Left lung (tissue), 10 donors: Measurements from ENCODE around the gene DRD4. TPM values are rescaled to one million over a fixed set of nuclear protein-coding genes. Genes with fewer than 3 reads are reported as not detected.
"Not testable (repeated sequence)": the region's sequence is repeated elsewhere in the genome, so short reads cannot be mapped to it uniquely, and the experiment has no call there.

ENCODE experiments used
- ATAC-seq: fragments of 200-7000 bp; cut with Tn5 transposase; one replicate; pipeline ENCODE4 v1.9.1; 2020; ENCODE audit warnings: moderate library complexity
- DNase-seq, 4 donors: peaks; one replicate each; pipeline ENCODE4 v3.0.0-alpha.2; 2013 to 2020
- H3K27ac ChIP-seq, 2 donors: fragments of 200-600 bp; sonication (generic) in 1 of 2; one replicate each; pipeline versions ENCODE4 v1.5.0 to v1.8.0; 2020 to 2021
- H3K27me3 ChIP-seq, 2 donors: fragments of 200-600 bp; sonication (generic) in 1 of 2; one replicate each; pipeline versions ENCODE4 v1.5.0 to v1.8.0; 2020 to 2021
- H3K36me3 ChIP-seq, 2 donors: fragments of 200-600 bp; sonication (generic) in 1 of 2; one replicate each; pipeline versions ENCODE4 v1.5.0 to v1.8.0; 2020 to 2021
- H3K4me1 ChIP-seq, 2 donors: fragments of 200-600 bp; one replicate each; pipeline ENCODE4 v1.8.0; 2021
- H3K4me3 ChIP-seq, 2 donors: fragments of 200-600 bp; sonication (generic) in 1 of 2; one replicate each; pipeline versions ENCODE4 v1.5.0 to v1.8.0; 2020 to 2021; ENCODE audit warnings: mild to moderate bottlenecking in 1 of 2
- H3K9me3 ChIP-seq, 2 donors: fragments of 200-600 bp; sonication (generic) in 1 of 2; one replicate each; pipeline versions ENCODE4 v1.5.0 to v1.8.0; 2020 to 2021
- intact Hi-C, 2 donors: fragments of 100-400 bp; cut with DNase I; formaldehyde crosslinking; loops; one replicate each; pipeline versions ENCODE4 v1.11.2 to v1.14.2; 2022
- polyA plus RNA-seq, 6 donors: library from polyadenylated mRNA; unstranded; fragments of 120-200 nt; gene quantifications; one replicate each; pipeline ENCODE4 v1.2.1, GENCODE V29; 2013; ENCODE audit not compliant: insufficient read length in 6 of 6
- total RNA-seq, 2 donors: library from RNA; stranded (reverse); fragmentation: NEBNext Ultra II Directional; extraction: Animal tissue kit (Norgen Biotek cat#: 25700); gene quantifications; one replicate each; pipeline ENCODE4 v1.2.1, GENCODE V29; 2021
- TF ChIP-seq, protein P1 (sequence below), 2 donors: fragments of 200-600 bp; sonication (generic) in 1 of 2; IDR thresholded peaks; one replicate each; pipeline versions ENCODE4 v1.5.0 to v1.8.0; 2021; ENCODE audit warnings: antibody characterized with exemption in 2 of 2
- donor health status: DM: no; HTN: yes; CAD: no.
- donor health status: DM: no; HTN: no; CAD: no.

DRD4 gene
- total and polyA plus RNA-seq, 8 donors = 0.29 to 1.0 (median 0.64) TPM

DNA sequence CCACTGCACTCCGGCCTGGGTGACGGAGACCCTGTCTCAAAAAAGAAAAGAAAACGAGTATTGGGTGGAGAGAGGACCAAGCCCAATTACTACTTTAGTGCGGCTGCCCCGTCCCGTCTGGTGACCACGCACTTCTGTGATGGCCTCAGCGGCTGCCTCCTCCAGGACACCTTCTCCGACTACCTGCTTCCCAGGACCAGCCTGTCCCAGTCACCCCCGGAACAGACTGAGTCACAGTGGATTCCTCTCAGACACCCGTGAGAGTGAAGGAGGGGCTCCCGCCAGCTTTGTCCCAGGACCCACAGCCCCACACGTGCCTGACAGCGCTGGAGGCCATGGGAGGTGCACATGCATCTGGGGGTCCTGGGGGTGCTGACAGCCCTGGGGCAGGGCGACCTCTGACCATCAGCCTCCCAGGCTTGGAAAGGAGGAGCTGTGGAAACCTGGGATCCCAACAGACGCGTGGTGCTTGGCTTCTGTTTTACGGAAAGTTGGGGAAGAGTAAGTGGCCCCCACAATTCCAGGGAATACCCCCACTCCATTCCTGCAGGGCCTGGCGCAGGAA, 4.8 kb downstream of the DRD4 start:
- Histone ChIP-seq H3K36me3 (peaks cover 0 to 26% of the 10 kb centered on the region in 2 donors), H3K27me3 (peaks cover 28 to 43% of the 10 kb centered on the region in 2 donors), H3K9me3 (no peaks in the 10 kb centered on the region), H3K27ac (no peak overlapping the region), H3K4me1 (peaks cover 3 to 29% of the 10 kb centered on the region in 2 donors), H3K4me3 (no peak overlapping the region)
- TF ChIP-seq, protein P1, sequence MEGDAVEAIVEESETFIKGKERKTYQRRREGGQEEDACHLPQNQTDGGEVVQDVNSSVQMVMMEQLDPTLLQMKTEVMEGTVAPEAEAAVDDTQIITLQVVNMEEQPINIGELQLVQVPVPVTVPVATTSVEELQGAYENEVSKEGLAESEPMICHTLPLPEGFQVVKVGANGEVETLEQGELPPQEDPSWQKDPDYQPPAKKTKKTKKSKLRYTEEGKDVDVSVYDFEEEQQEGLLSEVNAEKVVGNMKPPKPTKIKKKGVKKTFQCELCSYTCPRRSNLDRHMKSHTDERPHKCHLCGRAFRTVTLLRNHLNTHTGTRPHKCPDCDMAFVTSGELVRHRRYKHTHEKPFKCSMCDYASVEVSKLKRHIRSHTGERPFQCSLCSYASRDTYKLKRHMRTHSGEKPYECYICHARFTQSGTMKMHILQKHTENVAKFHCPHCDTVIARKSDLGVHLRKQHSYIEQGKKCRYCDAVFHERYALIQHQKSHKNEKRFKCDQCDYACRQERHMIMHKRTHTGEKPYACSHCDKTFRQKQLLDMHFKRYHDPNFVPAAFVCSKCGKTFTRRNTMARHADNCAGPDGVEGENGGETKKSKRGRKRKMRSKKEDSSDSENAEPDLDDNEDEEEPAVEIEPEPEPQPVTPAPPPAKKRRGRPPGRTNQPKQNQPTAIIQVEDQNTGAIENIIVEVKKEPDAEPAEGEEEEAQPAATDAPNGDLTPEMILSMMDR (IDR thresholded peaks at IDR 0.05) = no peak
- DNase-seq = no peak
- intact Hi-C loops = no loop called here
- ATAC-seq = no peak

DNA sequence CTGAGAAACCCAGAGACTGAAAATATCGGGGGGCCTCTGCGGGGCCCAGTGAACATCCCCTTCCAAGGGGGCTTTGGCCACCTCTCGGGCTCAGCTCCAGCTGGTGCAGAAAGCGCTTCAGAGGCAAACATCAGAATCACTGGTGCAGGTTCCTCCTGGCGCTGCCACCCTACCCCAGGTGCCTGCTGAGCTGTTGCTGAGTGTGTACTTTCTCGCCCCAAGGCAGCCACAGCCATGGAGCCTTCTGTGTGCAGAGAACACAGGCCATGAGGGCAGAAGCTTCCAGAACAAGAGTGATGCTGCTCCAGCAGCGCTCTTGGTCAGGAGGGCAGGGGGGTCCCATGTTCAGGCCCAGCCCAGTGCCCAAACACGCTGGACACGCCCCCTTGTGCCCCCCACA, 6.3 kb downstream of the DRD4 start:
- TF ChIP-seq, protein P1 (IDR thresholded peaks at IDR 0.05) = no peak
- ATAC-seq (no peak), DNase-seq (peak in 1 of 4 donors; percentile 54)
- H3K4me3 ChIP-seq = no peak overlapping the region
- H3K27ac ChIP-seq = no peak overlapping the region
- intact Hi-C loops = no loop called here
- no peaks in the 10 kb centered on the region for H3K9me3 ChIP-seq
- peaks cover 0 to 22% of the 10 kb centered on the region in 2 donors for H3K4me1 ChIP-seq
- peaks cover 0 to 36% of the 10 kb centered on the region in 2 donors for H3K36me3 ChIP-seq
- H3K27me3 ChIP-seq = peaks cover 13 to 28% of the 10 kb centered on the region in 2 donors

DNA sequence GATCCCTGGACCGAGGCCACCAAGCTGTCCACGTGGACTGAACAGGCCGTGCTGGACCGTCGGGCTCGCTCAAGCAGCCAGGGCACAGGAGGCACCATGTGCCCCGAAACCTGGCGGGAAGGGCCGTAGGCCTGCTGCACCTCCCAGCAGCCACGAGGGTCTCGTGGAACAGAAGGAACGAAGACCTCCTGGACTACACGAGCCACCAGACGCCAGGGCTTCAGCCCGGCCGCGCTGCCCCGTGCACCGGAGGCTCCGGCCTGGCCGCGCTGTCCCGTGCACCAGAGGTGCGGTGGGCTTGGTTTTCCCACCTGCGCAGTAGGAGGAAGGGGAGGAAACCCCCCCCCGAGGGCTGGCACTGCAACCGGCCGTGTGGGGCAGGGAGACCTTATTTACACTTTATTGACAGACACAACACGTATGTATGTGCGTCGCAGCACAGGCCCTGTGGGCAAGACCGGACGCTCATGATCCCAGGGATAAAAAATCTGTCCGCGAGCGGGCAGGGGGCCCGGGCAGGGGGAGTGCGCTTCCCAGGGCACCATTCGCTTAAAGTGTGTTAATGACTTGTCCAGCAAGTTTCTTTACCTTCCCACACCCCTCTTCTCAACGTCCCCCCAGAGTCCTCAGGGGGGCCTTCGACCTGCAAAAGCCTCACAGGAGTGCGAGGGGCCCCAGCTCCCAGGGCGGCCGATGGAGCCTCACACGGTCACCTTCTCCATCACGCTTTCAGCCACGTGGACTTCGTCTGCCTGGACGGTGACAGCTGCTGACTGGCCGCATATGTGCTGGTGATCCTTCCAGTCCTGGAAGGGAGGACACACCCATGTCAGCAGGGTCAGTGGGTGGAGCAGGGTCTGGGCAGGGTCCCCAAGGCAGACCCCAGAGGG, 7.0 kb downstream of the DRD4 start:
- peaks cover 0 to 18% of the 10 kb centered on the region in 2 donors for H3K4me1 ChIP-seq
- H3K27ac ChIP-seq = no peak overlapping the region
- intact Hi-C loops = no loop called here
- peaks cover 6 to 21% of the 10 kb centered on the region in 2 donors for H3K27me3 ChIP-seq
- H3K36me3 ChIP-seq = peaks cover 0 to 39% of the 10 kb centered on the region in 2 donors
- TF ChIP-seq, protein P1 (IDR thresholded peaks at IDR 0.05) = no peak
- no peaks in the 10 kb centered on the region for H3K9me3 ChIP-seq
- ATAC-seq = no peak
- peak in 1 of 4 donors; percentile 74 for DNase-seq
- H3K4me3 ChIP-seq = no peak overlapping the region

DNA sequence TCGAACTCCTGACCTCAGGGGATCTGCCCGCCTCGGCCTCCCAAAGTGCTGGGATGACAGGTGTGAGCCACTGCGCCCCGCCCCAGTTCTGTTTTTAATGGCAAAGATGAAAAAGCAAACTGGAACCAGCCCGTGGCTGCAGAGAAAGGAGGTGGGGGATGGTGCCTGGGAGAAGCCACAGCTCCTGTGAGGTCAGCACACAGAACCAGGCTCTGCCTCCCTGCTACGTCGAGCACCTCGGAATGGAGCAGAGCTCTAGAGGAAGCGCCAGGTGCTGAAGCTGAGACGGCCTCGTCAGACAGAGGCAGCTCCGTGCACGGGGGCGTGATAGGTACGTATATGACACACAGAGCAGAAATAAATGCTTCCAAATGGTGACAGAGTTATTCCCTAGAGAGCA, 8.5 kb downstream of the DRD4 start:
- Histone ChIP-seq H3K36me3 (peaks cover 0 to 50% of the 10 kb centered on the region in 2 donors), H3K27ac (no peak overlapping the region), H3K4me3 (no peak overlapping the region), H3K27me3 (peaks cover 0 to 7% of the 10 kb centered on the region in 2 donors), H3K9me3 (no peaks in the 10 kb centered on the region), H3K4me1 (peaks cover 0 to 7% of the 10 kb centered on the region in 2 donors)
- ATAC-seq (no peak), DNase-seq (peak in 1 of 4 donors; percentile 63)
- TF ChIP-seq, protein P1 (IDR thresholded peaks at IDR 0.05) = no peak
- intact Hi-C loops = no loop called here

DNA sequence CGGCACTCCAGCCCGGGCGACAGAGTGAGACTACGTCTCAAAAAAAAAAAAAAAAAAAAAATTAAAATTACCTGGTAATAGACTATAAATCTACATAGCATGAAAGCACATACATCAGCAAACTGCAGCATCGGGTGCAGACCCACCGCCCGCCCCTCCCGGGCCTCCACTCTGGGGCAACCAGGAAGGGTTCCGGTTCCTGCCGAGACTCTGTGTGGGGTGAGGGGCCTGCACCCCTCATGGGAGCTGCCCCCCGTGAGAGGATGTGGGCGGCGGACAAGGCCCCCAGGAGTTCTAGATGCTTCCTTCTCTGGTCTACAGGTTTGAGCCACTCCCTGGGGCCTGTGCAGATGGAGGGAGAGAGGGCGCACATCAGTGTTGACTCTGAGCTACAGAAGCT, 9.1 kb downstream of the DRD4 start:
- no peaks in the 10 kb centered on the region for H3K4me1 ChIP-seq
- ATAC-seq (no peak), DNase-seq (peak in 1 of 4 donors; percentile 59)
- peaks cover 0 to 57% of the 10 kb centered on the region in 2 donors for H3K36me3 ChIP-seq
- no peaks in the 10 kb centered on the region for H3K9me3 ChIP-seq
- no peak overlapping the region for H3K27ac ChIP-seq
- H3K4me3 ChIP-seq = no peak overlapping the region
- TF ChIP-seq, protein P1 (IDR thresholded peaks at IDR 0.05) = no peak
- no peaks in the 10 kb centered on the region for H3K27me3 ChIP-seq
- intact Hi-C loops = no loop called here

DNA sequence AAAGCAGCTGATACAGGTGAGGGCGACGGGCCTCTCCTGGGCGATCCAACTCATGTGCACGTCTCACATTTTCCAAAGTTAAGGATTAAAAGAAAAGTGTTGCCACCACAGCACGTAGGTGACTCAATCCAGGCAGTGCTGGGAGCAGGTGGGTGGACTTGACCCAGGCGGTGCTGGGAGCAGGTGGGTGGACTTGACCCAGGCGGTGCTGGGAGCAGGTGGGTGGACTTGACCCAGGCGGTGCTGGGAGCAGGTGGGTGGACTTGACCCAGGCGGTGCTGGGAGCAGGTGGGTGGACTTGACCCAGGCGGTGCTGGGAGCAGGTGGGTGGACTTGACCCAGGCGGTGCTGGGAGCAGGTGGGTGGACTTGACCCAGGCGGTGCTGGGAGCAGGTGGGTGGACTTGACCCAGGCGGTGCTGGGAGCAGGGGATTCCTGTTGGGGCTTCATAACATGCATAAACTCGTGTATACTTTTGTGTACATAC, 10.6 kb downstream of the DRD4 start:
- H3K4me1 ChIP-seq, H3K27ac ChIP-seq, H3K9me3 ChIP-seq, H3K4me3 ChIP-seq, ATAC-seq, intact Hi-C loops, H3K27me3 ChIP-seq: not testable (repeated sequence)
- DNase-seq = peak in 1 of 4 donors; percentile 39
- H3K36me3 ChIP-seq = peaks cover 0 to 61% of the 10 kb centered on the region in 2 donors
